Hepatocyte (in vitro differentiated cells): Measurements from ENCODE around the gene IL3RA. TPM values are rescaled to one million over a fixed set of nuclear protein-coding genes. Genes with fewer than 3 reads are reported as not detected.
A peak's percentile ranks its signal among the peaks of the same experiment; 100 is the strongest.

Experiments used
- DNase-seq: peaks from one replicate; pipeline ENCODE4 v3.0.0-alpha.2; 2016; ENCODE audit warnings: low spot score
- H2AFZ ChIP-seq: fragments of 200-600 bp; sonication (generic); 2 replicates; pipeline ENCODE4 v1.6.0; 2016; ENCODE audit warnings: antibody characterized with exemption, mild to moderate bottlenecking
- H3K27ac ChIP-seq: fragments of 200-600 bp; sonication (generic); 2 replicates; pipeline ENCODE4 v1.5.1; 2016; ENCODE audit warnings: mild to moderate bottlenecking
- H3K27me3 ChIP-seq: fragments of 200-600 bp; sonication (generic); 2 replicates; pipeline ENCODE4 v1.6.1; 2016
- H3K36me3 ChIP-seq: fragments of 200-600 bp; sonication (generic); replicated peaks from 2 replicates; pipeline ENCODE4 v1.5.1; 2016; ENCODE audit warnings: low read depth; ENCODE audit not compliant: insufficient read depth
- H3K4me1 ChIP-seq: fragments of 200-600 bp; sonication (generic); 2 replicates; pipeline ENCODE4 v1.5.1; 2016; ENCODE audit warnings: mild to moderate bottlenecking, moderate library complexity; ENCODE audit not compliant: insufficient read depth
- H3K4me2 ChIP-seq: fragments of 200-600 bp; sonication (generic); 2 replicates; pipeline ENCODE4 v1.6.0; 2016
- H3K4me3 ChIP-seq: fragments of 200-600 bp; sonication (generic); 2 replicates; pipeline ENCODE4 v1.5.1; 2016; ENCODE audit warnings: mild to moderate bottlenecking
- H3K79me2 ChIP-seq: fragments of 200-600 bp; sonication (generic); 2 replicates; pipeline ENCODE4 v1.6.0; 2017; ENCODE audit warnings: mild to moderate bottlenecking
- H3K9me2 ChIP-seq: fragments of 200-600 bp; sonication (generic); replicated peaks from 2 replicates; pipeline ENCODE4 v1.6.0; 2017; ENCODE audit warnings: mild to moderate bottlenecking; ENCODE audit not compliant: insufficient read depth
- H3K9me3 ChIP-seq: fragments of 200-600 bp; sonication (generic); 2 replicates; pipeline ENCODE4 v1.5.1; 2016; ENCODE audit warnings: low read depth, mild to moderate bottlenecking
- H4K20me1 ChIP-seq: fragments of 200-600 bp; sonication (generic); 2 replicates; pipeline ENCODE4 v1.6.0; 2016; ENCODE audit warnings: mild to moderate bottlenecking; ENCODE audit not compliant: insufficient read depth, poor library complexity, severe bottlenecking
- EZH2 ChIP-seq: fragments of 200-600 bp; sonication (generic); IDR thresholded peaks from 2 replicates; pipeline ENCODE4 v1.6.1; 2016; ENCODE audit warnings: antibody characterized with exemption, mild to moderate bottlenecking, borderline replicate concordance
- EZH2phosphoT487 ChIP-seq: fragments of 200-600 bp; sonication (generic); IDR thresholded peaks from one replicate; pipeline ENCODE4 v1.6.1; 2018; ENCODE audit warnings: antibody characterized with exemption, mild to moderate bottlenecking, low read depth, moderate library complexity; ENCODE audit not compliant: unreplicated experiment, severe bottlenecking
- WGBS: methylation state at CpG from one replicate; pipeline ENCODE4 v1.1.6; 2016; ENCODE audit warnings: low lambda C conversion rate; ENCODE audit errors: missing lambda C conversion rate; 5-methylcytosine and 5-hydroxymethylcytosine counted together
- polyA plus RNA-seq: library from polyadenylated mRNA; unstranded; fragments of >200 nt; fragmentation: Nextera tagmentation; extraction: Ambion mirVana; gene quantifications from 2 replicates; pipeline ENCODE4 v1.2.1, GENCODE V29; 2016
- total RNA-seq: library from RNA; depleted of rRNA; stranded (reverse); fragments of >200 nt; gene quantifications from 2 replicates; pipeline ENCODE4 v1.2.3, GENCODE V29; 2014
- TF ChIP-seq, protein P1 (sequence below): fragments of 200-600 bp; sonication (generic); IDR thresholded peaks from 2 replicates; pipeline ENCODE4 v1.5.1; 2016; ENCODE audit warnings: antibody characterized with exemption, mild to moderate bottlenecking; ENCODE audit not compliant: poor library complexity

The IL3RA gene
- total and polyA plus RNA-seq, 2 experiments from 2014 or later = 0.30 to 0.42 TPM

GRCh38 chrX:1390621-1391369 lies 54.2 kb downstream of the IL3RA start:
- Histone ChIP-seq H3K4me3 (peak overlapping the region; percentile 92), H3K27ac (peak overlapping the region; percentile 66), H3K79me2 (peaks cover 59% of the 10 kb centered on the region), H4K20me1 (peaks cover 52% of the 10 kb centered on the region), H3K27me3 (no peaks in the 10 kb centered on the region), H3K9me3 (no peaks in the 10 kb centered on the region), H3K36me3 (no peaks in the 10 kb centered on the region), H2AFZ (no peak overlapping the region), H3K4me2 (peak overlapping the region; percentile 95), H3K9me2 (no peaks in the 10 kb centered on the region), H3K4me1 (peaks cover 15% of the 10 kb centered on the region)
- DNase-seq = no peak
- WGBS = 60% methylated on average over 30 of the region's 30 CpGs
- TF ChIP-seq, protein P1, sequence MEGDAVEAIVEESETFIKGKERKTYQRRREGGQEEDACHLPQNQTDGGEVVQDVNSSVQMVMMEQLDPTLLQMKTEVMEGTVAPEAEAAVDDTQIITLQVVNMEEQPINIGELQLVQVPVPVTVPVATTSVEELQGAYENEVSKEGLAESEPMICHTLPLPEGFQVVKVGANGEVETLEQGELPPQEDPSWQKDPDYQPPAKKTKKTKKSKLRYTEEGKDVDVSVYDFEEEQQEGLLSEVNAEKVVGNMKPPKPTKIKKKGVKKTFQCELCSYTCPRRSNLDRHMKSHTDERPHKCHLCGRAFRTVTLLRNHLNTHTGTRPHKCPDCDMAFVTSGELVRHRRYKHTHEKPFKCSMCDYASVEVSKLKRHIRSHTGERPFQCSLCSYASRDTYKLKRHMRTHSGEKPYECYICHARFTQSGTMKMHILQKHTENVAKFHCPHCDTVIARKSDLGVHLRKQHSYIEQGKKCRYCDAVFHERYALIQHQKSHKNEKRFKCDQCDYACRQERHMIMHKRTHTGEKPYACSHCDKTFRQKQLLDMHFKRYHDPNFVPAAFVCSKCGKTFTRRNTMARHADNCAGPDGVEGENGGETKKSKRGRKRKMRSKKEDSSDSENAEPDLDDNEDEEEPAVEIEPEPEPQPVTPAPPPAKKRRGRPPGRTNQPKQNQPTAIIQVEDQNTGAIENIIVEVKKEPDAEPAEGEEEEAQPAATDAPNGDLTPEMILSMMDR = no peak
- TF ChIP-seq EZH2 (no peak), EZH2phosphoT487 (no peak)

DNA sequence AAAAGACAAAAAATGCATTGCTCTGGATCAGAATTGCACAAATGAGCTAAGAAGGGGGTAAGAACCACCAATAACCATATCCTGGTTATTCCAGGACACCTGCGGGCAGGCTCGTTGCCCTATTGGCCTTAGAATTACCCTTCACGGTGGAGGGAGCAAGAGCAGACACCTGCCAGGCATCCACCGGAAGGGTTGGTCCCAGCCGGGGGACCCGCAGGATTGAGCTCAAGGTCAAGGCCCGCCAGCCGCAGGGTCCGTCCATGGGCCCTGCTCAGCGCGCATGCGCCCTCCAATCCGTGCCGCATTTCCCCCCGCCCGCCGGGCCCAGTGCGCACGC lies 54.8 kb downstream of the IL3RA start:
- no peaks in the 10 kb centered on the region for H3K9me2 ChIP-seq
- H3K27ac ChIP-seq = peak overlapping the region; percentile 66
- H2AFZ ChIP-seq = no peak overlapping the region
- peaks cover 59% of the 10 kb centered on the region for H3K79me2 ChIP-seq
- TF ChIP-seq, protein P1 = no peak
- no peak for TF ChIP-seq EZH2
- no peak for TF ChIP-seq EZH2phosphoT487
- DNase-seq = peak; percentile 97
- H3K4me3 ChIP-seq = peak overlapping the region; percentile 92
- peaks cover 15% of the 10 kb centered on the region for H3K4me1 ChIP-seq
- 2% methylated on average over 11 of the region's 19 CpGs for WGBS
- H3K36me3 ChIP-seq = no peaks in the 10 kb centered on the region
- peaks cover 50% of the 10 kb centered on the region for H4K20me1 ChIP-seq
- no peaks in the 10 kb centered on the region for H3K27me3 ChIP-seq
- H3K9me3 ChIP-seq = no peaks in the 10 kb centered on the region
- peak overlapping the region; percentile 95 for H3K4me2 ChIP-seq

DNA sequence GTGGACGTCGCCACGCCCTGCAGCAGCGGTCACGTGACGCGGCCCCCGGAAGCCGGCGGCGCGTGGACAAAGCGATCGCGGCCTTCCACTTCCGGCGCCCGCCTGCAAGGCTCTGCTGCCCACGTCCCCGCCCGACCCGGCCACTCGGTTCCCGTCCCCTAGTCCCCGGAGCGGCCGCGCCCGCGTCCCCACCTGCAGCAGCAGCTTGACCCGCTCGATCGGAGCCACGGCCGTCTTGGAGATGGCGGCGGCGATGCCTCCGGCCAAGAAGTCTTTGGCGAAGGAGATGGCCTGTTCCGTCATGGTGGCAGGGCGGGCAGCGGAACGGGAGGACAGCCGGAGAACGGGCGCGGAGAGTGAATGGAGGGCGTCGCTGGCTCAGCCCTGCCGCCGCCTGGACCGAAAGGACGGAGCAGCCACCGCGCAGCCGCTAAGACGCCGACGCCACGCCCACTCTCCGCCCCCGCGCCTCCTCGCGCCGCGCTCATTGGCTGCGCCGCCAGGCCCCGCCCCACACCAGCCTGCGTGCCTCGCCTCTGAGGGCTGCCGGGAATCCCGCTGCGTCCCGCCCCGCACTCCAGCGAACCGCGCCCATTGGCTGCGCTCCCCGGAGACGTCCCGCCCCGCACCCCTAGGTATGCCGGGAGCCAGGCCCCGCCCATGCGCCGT lies 55.3 kb downstream of the IL3RA start, which contains the start of gene SLC25A6:
Gene SLC25A6, minus strand, starts transcription at position 407 of the 669 bp plus-strand sequence. Its CDS starts 104 bp downstream, at position 303.
- H3K36me3 ChIP-seq = no peaks in the 10 kb centered on the region

More for the DNA sequence above, 55.3 kb downstream of the IL3RA start, which contains the start of gene SLC25A6:
- Histone ChIP-seq H3K4me3 (peak within 1 kb of the TSS; percentile 92), H3K27ac (peak within 1 kb of the TSS; percentile 99), H3K4me2 (peak within 1 kb of the TSS; percentile 95), H3K27me3 (no peaks in the 10 kb centered on the region), H4K20me1 (peaks cover 45% of the 10 kb centered on the region), H3K4me1 (peaks cover 15% of the 10 kb centered on the region), H3K9me2 (no peaks in the 10 kb centered on the region), H2AFZ (peak within 1 kb of the TSS; percentile 86), H3K79me2 (peaks cover 59% of the 10 kb centered on the region), H3K9me3 (no peaks in the 10 kb centered on the region)
- TF ChIP-seq EZH2 (no peak), EZH2phosphoT487 (no peak)
- TF ChIP-seq, protein P1 = no peak
- WGBS = 0% methylated on average over 32 of the region's 90 CpGs
- DNase-seq = peak; percentile 100
